CD8-positive, alpha-beta memory T cell (primary cell): Measurements from ENCODE around the gene DGKA. TPM values are rescaled to one million over a fixed set of nuclear protein-coding genes. Genes with fewer than 3 reads are reported as not detected.

Experiments used
- CTCF ChIA-PET: fragments of 350-600 bp; sonication (Branson Sonifier 250); formaldehyde crosslinking; loops from one replicate; lab custom pipeline; 2021; ENCODE audit warnings: antibody characterized with exemption; lab: Charles Lee
- POLR2A ChIA-PET: fragments of 350-600 bp; sonication (Branson Sonifier 250); formaldehyde crosslinking; loops from one replicate; lab custom pipeline; 2021; ENCODE audit warnings: antibody characterized with exemption; lab: Charles Lee
- DNase-seq, 5 donors: peaks; one replicate each; pipeline versions ENCODE4 v3.0.0 to v3.0.0-alpha.2; 2020 to 2022; ENCODE audit warnings: mixed read lengths in 1 of 5
- H3K27ac ChIP-seq: one replicate; pipeline ENCODE4 v1.7.0; 2013; ENCODE audit warnings: low read depth, mild to moderate bottlenecking, low read length, moderate library complexity
- H3K27me3 ChIP-seq: 2 replicates; pipeline ENCODE4 v1.7.0; 2013; ENCODE audit warnings: low read length, mild to moderate bottlenecking; ENCODE audit not compliant: insufficient read depth, poor library complexity, severe bottlenecking
- H3K36me3 ChIP-seq: 2 replicates; pipeline ENCODE4 v1.7.0; 2013; ENCODE audit warnings: mild to moderate bottlenecking, low read length, moderate library complexity; ENCODE audit not compliant: insufficient read depth
- H3K4me1 ChIP-seq: 2 replicates; pipeline ENCODE4 v1.7.0; 2013; ENCODE audit warnings: mild to moderate bottlenecking, low read length, moderate library complexity; ENCODE audit not compliant: insufficient read depth
- H3K4me3 ChIP-seq: 2 replicates; pipeline ENCODE4 v1.7.0; 2013; ENCODE audit warnings: mild to moderate bottlenecking, low read length
- H3K9me3 ChIP-seq: 2 replicates; pipeline ENCODE4 v1.7.0; 2013; ENCODE audit warnings: mild to moderate bottlenecking, low read length
- H3K27ac Mint-ChIP-seq, 8 donors: one replicate each; pipeline ENCODE4 v1.8.0; 2020 to 2021; ENCODE audit warnings: mixed read lengths in 8 of 8, mild to moderate bottlenecking in 6 of 8, inconsistent platforms in 3 of 8, moderate library complexity in 3 of 8
- H3K27me3 Mint-ChIP-seq, 2 donors: one replicate each; pipeline ENCODE4 v1.8.0; 2020 to 2021; ENCODE audit warnings: mixed read lengths in 2 of 2, mild to moderate bottlenecking in 1 of 2, moderate library complexity in 1 of 2
- H3K36me3 Mint-ChIP-seq, 3 donors: one replicate each; pipeline ENCODE4 v1.8.0; 2020 to 2021; ENCODE audit warnings: mixed read lengths in 3 of 3, inconsistent platforms in 1 of 3, mild to moderate bottlenecking in 1 of 3
- H3K4me1 Mint-ChIP-seq, 3 donors: one replicate each; pipeline ENCODE4 v1.8.0; 2020 to 2021; ENCODE audit warnings: mixed read lengths in 3 of 3, inconsistent platforms in 1 of 3, mild to moderate bottlenecking in 1 of 3
- H3K4me3 Mint-ChIP-seq, 7 donors: one replicate each; pipeline ENCODE4 v1.8.0; 2020 to 2021; ENCODE audit warnings: mixed read lengths in 7 of 7, mild to moderate bottlenecking in 6 of 7, moderate library complexity in 4 of 7, inconsistent platforms in 2 of 7
- H3K9me3 Mint-ChIP-seq, 5 donors: one replicate each; pipeline ENCODE4 v1.8.0; 2020 to 2022; ENCODE audit warnings: mixed read lengths in 5 of 5, mild to moderate bottlenecking in 3 of 5, moderate library complexity in 2 of 5, inconsistent platforms in 1 of 5
- polyA plus RNA-seq: library from polyadenylated mRNA; unstranded; fragments of 300-500 nt; fragmentation: Illumina TruSeq; gene quantifications from one replicate; pipeline ENCODE4 v1.2.3, GENCODE V29; 2021
- total RNA-seq, 2 experiments: library from RNA; stranded (reverse); gene quantifications; one replicate each; pipeline ENCODE4 v1.2.3, GENCODE V29; 2021

DGKA gene
- total RNA-seq = 100 to 1,000 TPM; 221 to 236 TPM
- polyA plus RNA-seq = 234 TPM

- H3K27me3 Mint-ChIP-seq = peaks cover 0 to 8% of the 10 kb centered on the region in 2 donors
- peak within 1 kb of the TSS; percentile 94 to 100 (median 98) for H3K4me3 Mint-ChIP-seq
- ChIA-PET POLR2A (interaction anchor here (0.5 to 3.1 kb wide), 12 partner anchors 9 to 288 kb away, joined by 3 to 25 read pairs (median 3); partner anchors contain the start of genes DNAJC14, ORMDL2, PA2G4 and RAB5B), CTCF (interaction anchor here (0.9 to 8.7 kb wide), 7 partner anchors 7 to 189 kb away, joined by 3 to 96 read pairs (median 5); partner anchors contain the start of genes DNAJC14, ORMDL2, RAB5B and SARNP)
- H3K4me1 Mint-ChIP-seq = peaks cover 68 to 70% (median 68%) of the 10 kb centered on the region in 3 donors
- Histone ChIP-seq H3K4me1 (peaks cover 60% of the 10 kb centered on the region), H3K9me3 (no peaks in the 10 kb centered on the region), H3K4me3 (peak within 1 kb of the TSS; percentile 98), H3K36me3 (peaks cover 6% of the 10 kb centered on the region), H3K27ac (peak within 1 kb of the TSS; percentile 79), H3K27me3 (no peaks in the 10 kb centered on the region)
- peaks cover 0 to 2% (median 0%) of the 10 kb centered on the region in 5 donors for H3K9me3 Mint-ChIP-seq
- H3K27ac Mint-ChIP-seq = peak within 1 kb of the TSS; percentile 95 to 99 (median 98)
- peaks cover 0 to 59% (median 10%) of the 10 kb centered on the region in 3 donors for H3K36me3 Mint-ChIP-seq
- peak; percentile 44 to 78 (median 56) for DNase-seq
Observed at GRCh38 chr12:55930771-55931316, at the start of gene DGKA. DGKA (plus strand) TSS chr12:55931162; CDS start chr12:55936504, 5,342 bp downstream.

DNA sequence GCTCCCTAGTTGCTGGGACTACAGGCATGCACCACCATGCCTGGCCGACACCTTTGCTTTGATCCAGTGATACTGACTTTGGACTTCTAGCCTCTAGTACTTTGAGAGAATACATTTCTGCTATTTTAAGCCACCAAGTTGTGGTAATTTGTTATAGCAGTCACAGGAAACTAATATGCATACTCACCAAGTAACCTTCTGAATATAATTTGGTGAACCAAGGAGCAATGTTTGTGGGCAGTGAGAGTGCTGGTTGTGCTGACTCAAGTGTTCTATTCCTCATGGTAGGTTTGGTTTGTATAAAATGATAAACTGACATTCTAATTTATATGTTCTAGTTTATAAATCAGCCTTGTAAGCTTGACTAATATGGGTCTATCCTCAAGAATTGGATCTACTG lies 45.8 kb upstream of the DGKA start:
- Mint-ChIP-seq H3K36me3 (peaks cover 0 to 4% (median 3%) of the 10 kb centered on the region in 3 donors), H3K4me3 (no peak overlapping the region), H3K27ac (no peak overlapping the region), H3K27me3 (no peaks in the 10 kb centered on the region), H3K9me3 (no peaks in the 10 kb centered on the region), H3K4me1 (no peaks in the 10 kb centered on the region)
- no peak for DNase-seq
- H3K36me3 ChIP-seq = no peaks in the 10 kb centered on the region
- ChIA-PET POLR2A (no interaction called here), CTCF (no interaction called here)
- no peak overlapping the region for H3K4me3 ChIP-seq
- no peak overlapping the region for H3K27ac ChIP-seq
- no peaks in the 10 kb centered on the region for H3K27me3 ChIP-seq
- H3K4me1 ChIP-seq = no peaks in the 10 kb centered on the region
- H3K9me3 ChIP-seq = no peaks in the 10 kb centered on the region

- ChIA-PET POLR2A (no interaction called here), CTCF (no interaction called here)
- no peaks in the 10 kb centered on the region for H3K4me1 ChIP-seq
- H3K27ac ChIP-seq = no peak overlapping the region
- no peak overlapping the region for H3K4me3 ChIP-seq
- H3K9me3 ChIP-seq = no peaks in the 10 kb centered on the region
- no peak for DNase-seq
- Mint-ChIP-seq H3K36me3 (peaks cover 0 to 3% (median 0%) of the 10 kb centered on the region in 3 donors), H3K27me3 (no peaks in the 10 kb centered on the region), H3K4me1 (no peaks in the 10 kb centered on the region), H3K9me3 (no peaks in the 10 kb centered on the region), H3K27ac (peak overlapping the region in 1 of 8 donors; percentile 79), H3K4me3 (no peak overlapping the region)
- H3K36me3 ChIP-seq = no peaks in the 10 kb centered on the region
- H3K27me3 ChIP-seq = no peaks in the 10 kb centered on the region
Observed at GRCh38 chr12:55891310-55891709, 39.7 kb upstream of the DGKA start.

GRCh38 chr12:55893723-55894122 lies 37.2 kb upstream of the DGKA start:
- H3K4me3 ChIP-seq = no peak overlapping the region
- CTCF ChIA-PET = no interaction called here
- H3K4me1 ChIP-seq = peaks cover under 1% of the 10 kb centered on the region
- Mint-ChIP-seq H3K27me3 (no peaks in the 10 kb centered on the region), H3K9me3 (no peaks in the 10 kb centered on the region), H3K4me1 (peaks cover under 1 to 1% (median under 1%) of the 10 kb centered on the region in 3 donors), H3K27ac (no peak overlapping the region), H3K36me3 (peaks cover 0 to 3% (median 0%) of the 10 kb centered on the region in 3 donors), H3K4me3 (no peak overlapping the region)
- POLR2A ChIA-PET = no interaction called here
- no peak overlapping the region for H3K27ac ChIP-seq
- DNase-seq = no peak
- no peaks in the 10 kb centered on the region for H3K27me3 ChIP-seq
- H3K9me3 ChIP-seq = no peaks in the 10 kb centered on the region
- H3K36me3 ChIP-seq = no peaks in the 10 kb centered on the region

GRCh38 chr12:55899082-55899481 lies 31.9 kb upstream of the DGKA start:
- no peak for DNase-seq
- CTCF ChIA-PET = interaction anchor here (1.7 kb wide), 1 partner anchor 41 kb away, joined by 5 read pairs; no protein-coding TSS in a partner anchor
- Mint-ChIP-seq H3K27ac (peak overlapping the region in 7 of 8 donors; percentile 4 to 76 (median 56)), H3K9me3 (no peaks in the 10 kb centered on the region), H3K27me3 (no peaks in the 10 kb centered on the region), H3K4me1 (peaks cover 4 to 8% (median 6%) of the 10 kb centered on the region in 3 donors), H3K4me3 (no peak overlapping the region), H3K36me3 (peaks cover 0 to 25% (median 5%) of the 10 kb centered on the region in 3 donors)
- POLR2A ChIA-PET = interaction anchor here (0.7 kb wide), 1 partner anchor 48 kb away, joined by 9 read pairs; no protein-coding TSS in a partner anchor
- Histone ChIP-seq H3K27me3 (no peaks in the 10 kb centered on the region), H3K27ac (no peak overlapping the region), H3K36me3 (peaks cover 3% of the 10 kb centered on the region), H3K4me3 (peak overlapping the region; percentile 19), H3K9me3 (no peaks in the 10 kb centered on the region), H3K4me1 (peaks cover 7% of the 10 kb centered on the region)

DNA sequence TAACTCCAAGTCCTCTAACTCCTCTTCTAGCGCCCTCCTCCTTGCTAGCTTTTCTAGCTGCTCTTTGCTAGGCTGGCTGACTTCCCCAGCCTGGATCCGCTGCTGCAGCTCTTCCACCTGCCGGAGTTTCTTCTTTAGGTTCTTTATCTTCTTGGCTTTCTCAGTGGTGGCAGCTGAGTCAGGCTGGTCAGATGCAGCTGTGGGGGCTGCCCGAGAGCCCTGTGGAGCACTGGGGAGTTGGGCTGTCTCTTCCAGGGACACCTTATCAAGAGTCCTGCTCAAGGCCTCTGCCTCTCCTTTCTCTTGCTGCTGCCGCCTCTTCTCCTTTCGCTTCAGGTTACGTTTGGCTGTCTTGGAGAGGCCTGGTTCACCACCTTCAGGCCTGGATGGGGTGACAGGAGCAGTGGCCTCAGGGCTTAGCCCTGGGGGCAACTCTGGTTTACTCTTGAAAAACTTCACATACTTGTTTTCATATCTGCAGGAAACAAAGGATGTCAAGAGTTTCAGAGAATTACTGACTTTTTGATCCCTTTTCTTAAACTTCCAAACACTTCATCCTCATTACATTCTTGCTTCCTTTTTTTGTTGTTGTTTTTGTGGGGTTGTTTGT lies 29.0 kb upstream of the DGKA start:
- Histone ChIP-seq H3K27me3 (no peaks in the 10 kb centered on the region), H3K27ac (no peak overlapping the region), H3K4me1 (peaks cover 7% of the 10 kb centered on the region), H3K36me3 (peaks cover 3% of the 10 kb centered on the region), H3K9me3 (no peaks in the 10 kb centered on the region), H3K4me3 (no peak overlapping the region)
- ChIA-PET POLR2A (interaction anchor here (0.5 kb wide), 1 partner anchor 854 kb away, joined by 3 read pairs; no protein-coding TSS in a partner anchor), CTCF (interaction anchor here (1.0 kb wide), 1 partner anchor 24 kb away, joined by 4 read pairs; no protein-coding TSS in a partner anchor)
- Mint-ChIP-seq H3K27me3 (no peaks in the 10 kb centered on the region), H3K36me3 (peaks cover 0 to 27% (median 5%) of the 10 kb centered on the region in 3 donors), H3K27ac (peak overlapping the region in 4 of 8 donors; percentile 42 to 85 (median 62)), H3K9me3 (no peaks in the 10 kb centered on the region), H3K4me3 (no peak overlapping the region), H3K4me1 (peaks cover 4 to 8% (median 6%) of the 10 kb centered on the region in 3 donors)
- DNase-seq = no peak

GRCh38 chr12:55906056-55906455 lies 24.9 kb upstream of the DGKA start:
- Mint-ChIP-seq H3K9me3 (no peaks in the 10 kb centered on the region), H3K27ac (peak overlapping the region in 1 of 8 donors; percentile 43), H3K36me3 (peaks cover 0 to 37% (median 5%) of the 10 kb centered on the region in 3 donors), H3K4me3 (no peak overlapping the region), H3K4me1 (peaks cover 4 to 12% (median 11%) of the 10 kb centered on the region in 3 donors), H3K27me3 (no peaks in the 10 kb centered on the region)
- Histone ChIP-seq H3K36me3 (peaks cover 3% of the 10 kb centered on the region), H3K4me3 (no peak overlapping the region), H3K27me3 (no peaks in the 10 kb centered on the region), H3K9me3 (no peaks in the 10 kb centered on the region), H3K27ac (no peak overlapping the region), H3K4me1 (no peaks in the 10 kb centered on the region)
- no peak for DNase-seq
- ChIA-PET POLR2A (no interaction called here), CTCF (no interaction called here)
